MM.1S (cell line): ENCODE measurements around the gene CERS2.

Source experiments
- EZH2 ChIP-seq: fragments of 300-600 bp; sonication (generic); optimal IDR thresholded peaks from 2 replicates; pipeline ENCODE3; 2017; ENCODE audit warnings: low read depth, mild to moderate bottlenecking, antibody characterized with exemption, low read length, mixed read lengths
- TF ChIP-seq, protein P1 (sequence below): fragments of 300-600 bp; sonication (generic); IDR thresholded peaks from 2 replicates; pipeline ENCODE4 v1.5.1; 2016; ENCODE audit warnings: antibody characterized with exemption, low read length, mixed read lengths

DNA sequence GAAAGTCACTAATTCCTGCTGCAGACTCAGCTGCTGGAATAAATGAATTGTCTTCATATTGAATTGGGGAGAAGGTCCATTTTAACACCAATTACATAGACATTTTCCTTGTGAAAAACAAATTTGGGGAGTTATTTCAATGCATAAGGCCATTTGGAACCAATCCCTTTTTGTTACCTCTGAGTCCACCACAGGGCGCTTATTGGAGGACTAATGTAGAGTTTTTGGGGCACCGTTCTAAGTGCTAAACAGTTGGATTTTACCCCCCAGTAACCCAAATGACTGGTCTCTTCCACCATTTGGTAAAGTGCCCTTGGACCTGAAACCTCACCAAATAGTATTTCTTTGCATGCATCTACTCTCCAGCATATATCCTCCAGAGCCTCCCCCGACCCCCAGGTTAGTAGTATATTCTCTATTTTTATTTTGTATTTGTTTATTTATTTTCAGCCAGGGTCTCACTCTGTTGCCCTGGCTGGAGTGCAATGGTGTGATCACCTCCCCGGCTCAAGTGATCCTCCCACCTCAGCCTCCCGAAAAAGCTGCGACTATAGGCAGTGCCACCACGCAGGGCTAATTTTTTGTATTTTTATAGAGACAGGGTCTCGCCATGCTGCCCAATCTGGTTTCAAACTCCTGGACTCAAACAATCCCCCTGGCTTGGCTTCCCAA, 35.2 kb upstream of the CERS2 start:
- TF ChIP-seq, protein P1, sequence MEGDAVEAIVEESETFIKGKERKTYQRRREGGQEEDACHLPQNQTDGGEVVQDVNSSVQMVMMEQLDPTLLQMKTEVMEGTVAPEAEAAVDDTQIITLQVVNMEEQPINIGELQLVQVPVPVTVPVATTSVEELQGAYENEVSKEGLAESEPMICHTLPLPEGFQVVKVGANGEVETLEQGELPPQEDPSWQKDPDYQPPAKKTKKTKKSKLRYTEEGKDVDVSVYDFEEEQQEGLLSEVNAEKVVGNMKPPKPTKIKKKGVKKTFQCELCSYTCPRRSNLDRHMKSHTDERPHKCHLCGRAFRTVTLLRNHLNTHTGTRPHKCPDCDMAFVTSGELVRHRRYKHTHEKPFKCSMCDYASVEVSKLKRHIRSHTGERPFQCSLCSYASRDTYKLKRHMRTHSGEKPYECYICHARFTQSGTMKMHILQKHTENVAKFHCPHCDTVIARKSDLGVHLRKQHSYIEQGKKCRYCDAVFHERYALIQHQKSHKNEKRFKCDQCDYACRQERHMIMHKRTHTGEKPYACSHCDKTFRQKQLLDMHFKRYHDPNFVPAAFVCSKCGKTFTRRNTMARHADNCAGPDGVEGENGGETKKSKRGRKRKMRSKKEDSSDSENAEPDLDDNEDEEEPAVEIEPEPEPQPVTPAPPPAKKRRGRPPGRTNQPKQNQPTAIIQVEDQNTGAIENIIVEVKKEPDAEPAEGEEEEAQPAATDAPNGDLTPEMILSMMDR, result no peak
- no peak for TF ChIP-seq EZH2
